Central memory CD4-positive, alpha-beta T cell (primary cell): ENCODE data around the gene RDH16.
"Not testable (repeated sequence)": the region's sequence is repeated elsewhere in the genome, so short reads cannot be mapped to it uniquely, and the experiment has no call there.

Source experiments
- DNase-seq: peaks from one replicate; pipeline ENCODE4 v3.0.0; 2022

The RDH16 gene

DNA sequence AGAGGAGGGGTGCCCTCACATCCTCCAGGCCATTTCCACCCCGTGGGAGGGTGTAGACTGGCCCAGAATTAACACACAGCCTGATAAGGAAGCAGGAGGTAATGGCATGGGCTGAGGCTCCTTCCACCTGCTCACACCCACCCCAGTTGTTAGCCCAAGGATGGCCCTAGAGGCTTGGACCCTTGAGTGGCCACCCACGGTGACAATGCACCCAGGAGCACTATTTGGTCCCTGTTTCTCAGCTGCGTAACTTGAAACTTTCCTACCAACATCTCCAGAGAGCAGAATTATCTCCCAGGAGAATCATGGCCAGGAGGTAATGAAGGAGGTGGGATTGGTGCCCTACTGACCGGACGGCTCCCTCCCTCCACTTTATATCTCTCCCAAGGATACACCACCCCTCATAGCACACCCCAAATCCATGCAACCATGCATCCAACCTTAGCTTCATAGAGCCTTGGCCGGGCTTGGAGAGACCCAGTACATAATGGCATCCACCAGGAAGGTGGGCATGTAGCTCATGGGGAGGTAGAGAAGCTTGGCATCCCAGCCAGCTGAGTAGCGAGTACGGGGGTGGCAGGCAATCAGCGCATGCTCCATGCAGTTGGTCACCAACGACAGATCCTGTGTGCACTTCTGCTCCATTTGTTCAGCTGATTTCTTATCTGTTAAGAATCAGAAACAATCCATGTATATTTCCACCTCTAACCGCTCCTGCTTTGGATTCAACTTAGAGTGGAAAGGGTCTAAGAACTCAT is 5.6 kb downstream of the RDH16 start:
- no peak for DNase-seq

DNA sequence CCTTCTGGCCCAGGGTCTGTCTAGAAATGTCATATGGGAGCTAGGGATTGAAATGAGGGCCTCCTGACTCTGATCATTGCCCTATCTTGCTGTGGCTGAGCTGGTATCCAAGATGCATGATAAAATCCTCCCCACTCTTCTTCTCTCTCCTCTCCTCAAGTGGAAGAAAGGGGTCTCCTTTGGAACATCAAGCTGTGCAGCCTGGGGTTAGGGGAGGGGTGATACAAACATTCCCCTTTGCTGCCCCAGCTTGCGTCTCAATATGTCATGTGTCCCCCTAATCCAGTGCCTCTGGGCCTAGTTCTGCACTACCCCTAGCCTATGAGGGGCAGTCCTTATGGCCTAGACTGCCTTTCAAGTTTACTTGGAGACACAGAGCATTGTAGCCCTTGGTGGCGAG is 8.5 kb downstream of the RDH16 start:
- no peak for DNase-seq

DNA sequence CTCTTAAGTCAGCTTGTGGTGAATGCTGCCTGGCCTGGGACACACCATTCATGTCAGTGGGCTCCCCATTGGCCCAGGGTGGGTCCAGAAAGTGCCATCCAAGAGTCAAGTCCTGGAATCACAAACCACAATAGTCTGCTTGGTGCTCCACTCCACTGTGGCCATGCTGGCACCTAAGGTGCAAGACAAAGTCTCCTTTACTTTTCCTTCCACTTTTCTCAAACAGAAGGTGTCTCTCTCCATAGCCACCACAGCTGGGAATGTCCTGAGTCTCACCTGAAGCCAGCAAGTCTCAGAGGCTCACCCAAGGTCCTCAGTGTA is 9.0 kb downstream of the RDH16 start:
- no peak for DNase-seq

DNA sequence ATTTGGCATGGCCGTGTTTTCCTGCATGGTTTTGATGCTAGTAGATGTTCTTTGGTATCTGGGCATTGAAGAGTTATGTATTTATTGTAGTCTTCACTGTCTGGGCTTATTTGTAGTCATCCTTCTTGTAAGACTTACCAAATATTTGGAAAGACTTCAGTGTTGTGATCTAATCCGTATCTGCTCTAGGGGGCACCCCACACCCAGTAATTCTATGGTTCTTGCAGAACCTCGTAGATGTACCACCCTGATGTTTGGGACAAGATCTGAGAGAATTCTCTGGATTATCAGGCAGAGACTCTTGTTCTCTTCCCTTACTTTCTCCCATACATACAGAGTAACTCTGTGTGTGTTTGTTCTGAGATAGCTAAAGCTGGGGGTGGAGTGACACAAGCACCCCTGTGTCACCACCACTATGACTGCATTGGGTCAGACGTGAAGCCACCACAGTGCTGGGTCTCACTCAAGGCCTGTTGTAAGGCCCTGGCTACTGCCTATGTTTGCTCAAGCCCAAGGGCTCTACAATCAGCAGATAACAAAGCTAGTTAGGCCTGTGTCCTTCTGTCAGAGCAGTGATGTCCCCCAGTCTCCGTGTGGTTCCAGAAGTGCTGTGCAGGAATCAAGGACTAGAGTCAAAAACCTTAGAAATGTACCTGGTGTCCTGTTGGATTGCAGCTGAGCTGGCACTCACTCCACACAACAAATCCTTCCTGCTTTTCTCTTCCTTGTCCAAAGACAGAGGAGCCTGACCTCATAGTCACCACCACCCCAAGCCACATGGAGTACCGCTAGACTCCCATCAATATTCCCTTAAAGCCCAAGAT is 9.6 kb downstream of the RDH16 start:
- DNase-seq: no peak

DNA sequence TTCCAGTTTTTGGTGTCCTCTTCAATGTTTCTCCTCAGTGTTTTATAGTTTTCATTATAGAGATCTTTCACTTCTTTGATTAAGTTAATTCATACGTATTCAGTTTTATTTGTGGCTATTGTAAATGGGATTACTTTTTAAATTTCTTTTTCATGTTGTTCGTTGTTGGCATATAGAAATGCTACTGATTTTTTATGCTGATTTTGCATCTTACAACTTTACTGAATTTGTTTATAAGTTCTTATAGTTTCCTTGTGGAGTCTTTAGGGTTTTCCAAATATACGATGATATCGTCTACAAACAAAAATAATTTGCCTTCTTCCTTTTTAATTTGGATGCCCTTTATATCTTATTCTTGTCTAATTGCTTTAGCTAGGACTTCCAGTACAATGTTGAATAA is 13.5 kb downstream of the RDH16 start:
- DNase-seq: no peak

DNA sequence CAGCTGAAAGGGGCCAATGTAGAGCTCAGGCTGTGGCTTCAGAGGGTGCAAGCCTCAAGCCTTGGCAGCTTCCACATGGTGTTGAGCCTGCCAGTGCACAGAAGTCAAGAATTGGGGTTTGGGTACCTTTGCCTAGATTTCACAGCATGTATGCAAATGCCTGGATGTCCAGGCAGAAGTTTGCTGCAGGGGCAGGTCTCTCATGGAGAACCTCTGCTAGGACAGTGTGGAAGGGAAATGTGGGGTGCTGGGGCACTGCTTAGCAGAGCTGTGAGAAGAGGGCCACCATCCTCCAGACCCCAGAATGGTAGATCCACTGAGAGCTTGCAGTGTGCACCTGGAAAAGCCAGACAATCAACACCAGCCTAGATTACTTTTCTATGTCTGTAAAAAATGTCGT is 14.0 kb downstream of the RDH16 start:
- DNase-seq: not testable (repeated sequence)

DNA sequence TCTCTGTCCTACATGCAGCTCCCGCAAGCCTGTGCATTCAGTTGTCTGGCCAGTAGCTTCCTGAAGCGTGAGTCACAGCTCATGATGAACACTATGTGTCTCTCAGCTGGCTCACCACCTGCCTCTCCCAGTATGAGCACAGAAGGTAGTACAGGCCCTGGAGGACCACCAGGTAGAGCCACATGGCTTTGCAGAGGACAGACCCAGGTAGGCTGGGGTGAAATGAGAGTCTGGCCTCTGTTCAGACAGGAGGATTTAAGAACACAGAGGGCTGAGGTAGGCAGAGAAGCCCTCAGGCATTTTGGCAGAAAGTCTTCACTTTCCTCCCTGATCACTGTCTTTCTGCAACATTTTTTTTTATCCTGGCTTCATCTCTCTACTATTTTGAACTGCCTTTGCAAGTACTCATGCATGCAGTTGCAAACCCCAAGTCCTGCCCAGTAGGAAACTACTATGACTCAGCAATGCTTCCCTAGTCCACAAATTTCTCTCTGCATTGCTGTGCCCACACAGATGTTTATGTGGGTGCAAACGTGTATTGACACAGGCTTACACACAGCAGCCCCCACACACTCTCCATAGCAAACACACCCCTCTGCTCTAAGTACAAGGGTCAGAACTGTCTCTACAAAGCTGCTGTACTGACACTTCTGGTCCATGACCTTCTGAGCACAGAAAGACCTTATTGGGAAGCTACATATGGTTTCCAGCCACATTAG is 15.9 kb downstream of the RDH16 start:
- DNase-seq: no peak

DNA sequence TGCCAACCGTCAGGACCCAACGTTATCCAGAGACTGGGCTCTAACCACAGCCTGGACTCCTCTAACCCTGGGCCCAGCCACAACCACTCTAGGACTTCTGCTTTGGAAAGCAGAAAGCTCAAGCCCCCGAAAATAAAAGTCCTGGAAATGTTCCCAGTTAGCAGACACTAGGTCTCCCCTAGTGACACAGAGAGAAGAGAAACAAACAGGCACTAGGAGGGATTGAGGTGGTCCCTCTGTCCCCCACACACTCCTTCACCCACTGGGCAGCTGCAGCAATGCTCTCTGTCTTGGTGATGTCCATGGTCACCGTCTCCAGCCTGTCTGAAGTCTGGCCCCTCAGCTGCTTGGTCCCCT is 16.5 kb downstream of the RDH16 start:
- DNase-seq: not testable (repeated sequence)

DNA sequence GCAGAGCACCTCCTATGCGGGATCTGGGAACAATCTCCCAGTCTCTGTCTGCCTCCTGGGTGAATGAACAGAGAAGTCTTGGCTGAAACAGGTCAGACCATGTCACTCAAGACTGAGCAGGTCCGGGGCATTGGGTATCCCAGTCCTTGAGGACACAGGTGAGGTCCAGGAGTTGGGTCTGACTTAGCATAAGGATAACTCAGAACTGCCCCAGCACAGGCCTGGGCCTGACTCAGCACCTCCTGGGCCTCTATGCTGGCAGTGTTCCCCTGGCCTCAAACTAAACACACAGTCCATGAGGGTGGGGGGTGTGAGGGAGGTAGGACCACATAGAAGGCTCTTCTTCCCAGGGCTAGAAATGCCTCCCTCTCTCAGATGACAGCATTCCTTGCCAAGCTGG is 21.7 kb downstream of the RDH16 start:
- DNase-seq: no peak

DNA sequence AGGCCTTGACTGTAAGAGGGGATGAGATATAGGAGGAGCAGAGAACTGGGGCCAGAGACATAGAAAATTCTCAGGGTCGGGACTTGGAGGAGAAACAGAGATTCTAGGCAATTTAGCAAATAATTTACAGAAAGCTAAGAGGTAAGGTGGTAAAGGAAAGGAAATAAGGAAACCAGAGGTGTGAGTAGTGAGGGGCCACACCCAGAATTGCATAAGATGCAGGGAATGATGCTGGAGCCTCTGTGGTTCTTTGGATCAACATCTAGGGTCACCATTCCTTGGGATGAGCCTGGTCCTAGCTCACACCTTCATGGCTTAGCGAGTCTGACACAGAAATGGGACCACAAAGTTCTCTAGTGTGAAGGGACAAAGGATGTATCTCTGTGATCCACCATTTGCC is 22.3 kb downstream of the RDH16 start:
- DNase-seq: no peak

DNA sequence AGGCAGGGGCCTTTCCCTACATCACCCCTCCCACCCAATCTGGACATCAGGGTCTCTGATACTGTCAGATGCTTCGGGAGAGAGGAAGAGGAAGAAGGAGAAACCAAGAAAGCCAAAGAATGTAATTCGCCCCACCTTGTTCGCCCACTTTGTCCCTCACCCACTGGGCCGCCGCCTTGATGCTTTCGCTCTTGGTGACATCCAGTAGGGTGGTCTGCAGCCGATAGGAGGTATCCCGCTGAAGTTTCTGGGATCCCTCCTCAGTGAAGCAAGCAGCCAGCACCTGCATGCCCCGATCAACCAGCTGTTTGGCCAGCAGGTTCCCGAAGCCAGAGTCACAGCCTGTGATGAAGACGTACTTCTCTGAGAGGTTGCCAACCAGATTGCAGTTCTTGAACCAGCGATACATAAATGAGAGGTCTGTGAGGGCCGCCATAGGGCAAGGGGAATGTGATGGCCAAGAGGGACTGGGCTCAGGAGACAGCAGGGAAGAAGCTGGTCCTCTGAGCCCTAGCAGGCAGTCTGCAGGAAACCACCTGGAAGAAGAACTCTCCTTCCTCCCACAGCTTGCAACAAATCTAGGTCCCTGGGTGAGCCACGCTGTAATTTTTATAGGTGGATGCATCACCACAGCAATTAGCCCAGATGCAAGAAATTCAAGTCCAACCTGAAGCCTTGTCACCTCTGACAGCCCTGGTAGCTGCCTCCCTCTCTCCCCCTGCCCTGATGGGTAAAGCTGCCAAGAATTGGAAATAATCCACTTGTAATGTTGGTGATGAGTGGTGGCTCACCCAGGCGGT is 23.4 kb downstream of the RDH16 start, which contains the start of gene SDR9C7:
Gene SDR9C7 (minus strand): TSS at position 583 of the 800 bp plus-strand sequence. CDS start 147 bp downstream, at position 436.
- no peak for DNase-seq

DNA sequence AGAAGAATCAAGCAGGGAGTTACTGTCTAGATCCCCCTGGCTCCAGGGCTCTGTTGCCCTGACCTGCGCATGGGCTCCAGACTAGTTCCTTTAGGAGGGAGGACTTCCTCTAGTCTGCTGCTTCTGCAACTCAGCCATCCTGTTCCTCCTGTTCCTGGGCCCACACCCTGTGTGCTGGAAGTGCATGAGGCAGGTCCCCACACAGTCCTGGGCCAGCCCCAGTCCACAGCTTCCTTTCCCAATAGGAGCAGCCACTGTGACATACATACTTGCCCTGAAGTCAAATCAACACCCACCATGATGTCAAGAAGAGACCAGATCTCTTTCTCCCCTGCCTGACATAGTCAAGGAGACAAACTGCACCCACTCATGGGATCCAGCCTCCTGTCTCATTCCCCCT is 24.5 kb downstream of the RDH16 start:
- DNase-seq: no peak

DNA sequence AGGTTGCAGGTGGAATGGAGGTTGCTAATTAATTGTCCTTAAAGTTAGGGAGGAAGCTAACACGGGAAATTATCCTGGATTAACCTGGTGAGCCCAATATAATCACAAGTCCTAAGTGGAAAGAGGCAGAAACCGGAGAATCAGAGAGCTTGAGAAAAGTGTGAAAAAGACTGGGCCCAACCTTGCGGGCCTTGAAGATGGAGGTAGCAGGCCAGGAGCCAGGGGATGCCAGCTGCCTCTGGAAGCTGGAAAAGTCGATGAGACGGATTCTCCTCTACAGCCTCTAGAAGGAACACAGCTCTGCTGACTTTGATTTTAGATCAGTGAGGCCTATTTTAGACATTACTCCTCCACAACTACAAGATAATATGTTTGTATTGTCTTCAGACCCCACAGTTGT is 25.3 kb downstream of the RDH16 start:
- no peak for DNase-seq

DNA sequence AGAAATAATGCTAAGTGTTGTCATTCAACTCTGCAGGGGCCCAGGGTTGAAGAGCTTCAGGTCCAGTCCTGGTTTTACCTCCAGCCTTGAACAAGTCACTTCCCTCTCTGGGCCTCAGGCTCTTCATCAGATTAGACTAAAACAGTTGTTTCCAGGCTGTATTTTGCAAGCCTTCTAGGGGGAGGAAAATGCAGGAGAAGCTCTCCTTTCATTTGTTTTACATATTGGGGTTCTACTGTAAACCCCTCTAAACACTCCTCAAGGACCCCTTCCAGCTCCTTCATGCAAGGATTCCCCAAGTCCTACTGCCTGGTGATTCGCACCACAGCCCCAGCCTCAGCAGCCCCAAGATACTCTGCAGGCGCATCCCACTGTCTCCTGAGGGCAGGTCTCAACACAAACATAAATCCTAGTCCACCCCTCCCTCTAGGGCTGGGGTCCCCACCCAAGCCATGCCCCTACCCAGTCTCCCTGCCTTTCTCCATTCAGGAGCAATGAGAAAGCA is 25.9 kb downstream of the RDH16 start:
- DNase-seq: no peak

DNA sequence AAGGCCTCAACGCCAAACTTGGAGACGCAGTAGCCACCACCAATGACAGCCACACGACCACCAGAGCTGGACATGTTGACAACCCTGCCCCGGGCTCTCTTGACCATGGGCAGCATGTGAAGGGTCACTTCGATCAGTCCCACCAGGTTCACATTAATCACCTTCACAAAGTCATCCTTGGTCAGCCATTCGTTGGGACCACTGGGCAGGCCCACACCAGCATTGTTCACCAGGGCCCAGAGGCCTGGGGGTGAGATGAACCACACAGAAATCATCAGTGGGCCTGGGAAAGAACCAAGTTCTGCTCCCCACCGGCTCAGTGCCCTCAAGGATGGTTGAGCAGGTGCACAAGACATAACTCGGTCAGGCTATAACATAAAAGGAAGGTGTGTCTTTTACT is 27.2 kb downstream of the RDH16 start:
- DNase-seq: no peak

DNA sequence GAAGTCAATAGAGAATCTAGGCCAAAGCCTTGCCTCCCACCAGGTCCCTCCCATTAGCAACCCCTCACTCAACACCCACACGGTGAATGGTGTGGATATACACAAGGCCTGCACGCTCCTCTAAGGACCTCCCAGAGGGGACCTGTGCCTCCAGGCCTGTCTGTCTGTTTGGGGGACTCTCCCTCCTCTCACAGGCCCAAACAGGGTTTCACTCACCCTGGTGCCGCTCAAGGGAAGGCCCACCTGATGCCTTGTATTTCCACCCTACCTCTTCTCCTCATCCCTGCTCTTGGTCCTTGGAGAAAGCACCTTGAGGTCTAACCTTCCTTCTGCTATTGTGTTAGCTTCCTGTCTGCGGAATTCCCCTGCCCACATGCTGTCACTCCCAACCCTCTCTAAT is 27.6 kb downstream of the RDH16 start:
- no peak for DNase-seq

DNA sequence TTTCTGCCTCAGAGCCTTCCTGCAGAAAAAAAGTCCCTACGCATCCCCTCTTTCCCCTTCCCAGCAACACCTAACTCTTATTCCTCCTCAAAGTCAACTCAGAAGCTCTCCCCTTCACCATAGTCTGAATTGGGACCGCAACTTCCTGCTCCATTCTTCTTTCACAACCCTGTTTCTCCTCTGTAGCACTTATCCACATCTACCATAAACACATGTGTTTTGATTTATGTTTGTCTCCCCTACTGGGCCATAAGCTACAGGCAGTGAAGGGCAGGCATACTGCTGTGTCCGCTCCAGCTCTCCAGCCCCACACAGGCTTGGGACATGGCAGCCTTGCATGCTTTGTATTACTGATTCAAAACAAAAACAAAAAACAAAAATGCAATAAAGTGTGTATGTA is 29.1 kb downstream of the RDH16 start:
- no peak for DNase-seq

DNA sequence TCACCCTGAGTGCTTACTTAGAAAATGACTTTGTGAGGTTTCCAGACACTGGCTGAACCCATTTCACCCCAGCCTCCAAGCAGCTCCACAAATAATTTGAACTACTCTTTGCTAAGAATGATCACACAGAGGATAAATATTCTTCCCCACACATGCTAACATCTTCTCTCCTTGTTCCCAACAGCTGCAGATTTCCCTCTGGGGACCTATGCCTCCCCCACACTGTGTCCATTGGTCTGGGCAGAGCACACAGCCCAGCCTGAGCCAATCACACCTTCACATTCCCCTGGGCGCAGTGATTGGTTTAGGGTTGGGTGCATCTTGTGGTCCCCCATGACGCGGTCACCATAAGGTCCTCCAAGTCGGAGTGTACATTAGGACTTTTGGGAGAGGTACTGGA is 30.1 kb downstream of the RDH16 start:
- DNase-seq: no peak

DNA sequence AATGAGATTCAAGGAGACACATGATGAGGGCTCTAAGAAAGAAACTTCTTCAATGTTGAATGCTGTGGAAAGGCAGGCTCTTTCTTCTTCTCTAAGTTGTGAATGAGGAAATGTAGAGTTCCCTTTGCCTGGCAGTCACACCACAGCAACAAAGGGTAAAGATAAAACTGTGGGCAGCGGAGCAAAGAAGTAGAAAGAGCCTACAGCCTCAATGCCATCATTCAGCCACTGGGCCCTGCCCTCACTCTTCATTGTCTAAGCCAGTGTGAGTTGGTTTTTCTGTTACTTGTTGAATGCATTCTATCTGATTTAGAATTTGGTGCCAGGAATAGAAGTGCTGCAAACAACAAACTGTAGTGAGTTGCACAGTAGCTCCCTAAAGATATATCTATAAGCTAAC is 35.4 kb downstream of the RDH16 start:
- no peak for DNase-seq

DNA sequence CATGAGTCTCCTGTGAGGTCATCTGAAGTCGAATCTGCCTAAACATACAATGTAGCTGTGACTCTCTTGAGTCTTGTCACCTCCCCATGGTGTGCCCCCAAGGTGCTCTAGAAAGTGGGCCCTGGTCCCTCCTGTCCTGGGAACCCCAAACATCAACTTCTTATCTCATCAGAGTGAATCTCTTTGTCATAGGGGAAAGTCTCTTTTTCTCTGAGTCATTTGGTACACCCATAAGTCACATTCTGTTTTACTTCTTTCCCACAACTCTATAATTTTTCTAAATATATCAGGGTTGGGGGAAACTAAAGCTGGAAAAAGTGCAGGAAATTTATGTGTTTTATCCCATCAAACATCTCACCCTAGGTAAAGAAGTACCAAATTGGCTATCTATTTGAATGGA is 36.1 kb downstream of the RDH16 start:
- no peak for DNase-seq

DNA sequence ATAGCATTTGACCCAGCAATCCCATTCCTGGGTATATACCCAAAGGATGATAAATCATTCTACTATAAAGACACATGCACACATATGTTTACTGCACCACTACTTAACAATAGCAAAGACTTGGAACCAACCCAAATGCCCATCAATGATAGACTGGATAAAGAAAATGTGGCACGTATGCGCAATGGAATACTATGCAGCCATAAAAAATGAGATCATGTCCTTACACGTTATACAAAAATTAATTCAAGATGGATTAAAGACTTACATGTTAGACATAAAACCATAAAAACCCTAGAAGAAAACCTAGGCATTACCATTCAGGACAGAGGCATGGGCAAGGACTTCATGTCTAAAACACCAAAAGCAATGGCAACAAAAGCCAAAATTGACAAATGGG is 39.3 kb downstream of the RDH16 start:
- not testable (repeated sequence) for DNase-seq

DNA sequence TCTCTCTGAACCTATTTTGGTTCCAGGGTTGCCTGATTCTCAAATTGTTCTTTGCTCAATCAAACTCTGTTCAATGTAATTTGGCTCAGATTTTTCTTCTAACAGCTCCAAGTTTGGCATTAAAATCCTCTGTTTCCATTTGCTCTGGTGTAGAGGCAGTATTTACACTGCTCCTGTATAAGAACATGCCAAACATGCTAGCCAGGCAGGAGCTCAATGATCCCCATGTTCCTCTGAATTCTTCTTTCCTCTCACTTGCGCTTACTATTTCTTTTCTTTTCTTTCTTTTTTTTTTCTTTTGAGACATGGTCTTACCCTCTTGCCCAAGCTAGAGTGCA is 40.4 kb downstream of the RDH16 start:
- DNase-seq: no peak
